Measurements from ENCODE around the gene WIZ. TPM values are rescaled to one million over a fixed set of nuclear protein-coding genes. Genes with fewer than 3 reads are reported as not detected.
A peak's percentile ranks its signal among the peaks of the same experiment; 100 is the strongest.

Gene WIZ
- total and polyA plus RNA-seq, 2 of the 8 experiments (the other 6 are each of a cell fraction or from before 2014, with no cell fraction given) = 12.5 to 33.2 TPM

GRCh38 chr19:15448778-15449619 lies 757 bp downstream of the WIZ start:
- Histone ChIP-seq H2AFZ (ENCODE audit: low read length) (peak overlapping the region; percentile 60; the same call in 1 of the 2 replicates), H4K91ac (replicated peaks; ENCODE audit: insufficient read length, low read length) (no peak overlapping the region), H3K79me1 (ENCODE audit: low read depth, low read length) (no peaks in the 10 kb centered on the region), H3K4me1 (replicated peaks in 1 of 4; ENCODE audit: control insufficient read depth in 3 of 4, insufficient read depth in 4 of 4, low read length in 3 of 4) (peaks cover 0 to 14% (median 5%) of the 10 kb centered on the region in 4 experiments; a peak in 6 of 7 replicates), H3K27me3 (replicated peaks in 1 of 4; ENCODE audit: control insufficient read depth in 3 of 4, extremely low read depth in 1 of 4, insufficient read depth in 3 of 4, low read length in 3 of 4) (peaks cover 2 to 13% (median 11%) of the 10 kb centered on the region in 4 experiments; a peak in 6 of 7 replicates), H3K4me3 (ENCODE audit: extremely low read depth in 1 of 4, insufficient read depth in 2 of 4, low read depth in 3 of 4, low read length in 4 of 4) (peak overlapping the region; percentile 43 to 93 (median 50)), H3K23ac (ENCODE audit: insufficient read length) (no peak overlapping the region), H3K79me2 (ENCODE audit: control insufficient read depth in 1 of 2, insufficient read depth in 2 of 2, low read length in 2 of 2) (no peaks in the 10 kb centered on the region), H2BK5ac (ENCODE audit: low read depth, low read length) (no peak overlapping the region; the same call in 1 of the 2 replicates), H2BK20ac (ENCODE audit: low read length) (no peak overlapping the region), H2BK12ac (ENCODE audit: low read depth, low read length) (0 out of 2 replicates have a peak overlapping the region, but pooled peaks have one; percentile 75), H4K20me1 (replicated peaks in 1 of 2; ENCODE audit: control insufficient read depth in 1 of 2, insufficient read depth in 2 of 2, low read length in 2 of 2) (peaks cover 0 to 1% of the 10 kb centered on the region in 2 experiments), H3K9ac (replicated peaks in 1 of 4; ENCODE audit: extremely low read depth in 1 of 4, low read depth in 3 of 4, low read length in 3 of 4) (peak overlapping the region in 1 of 4 experiments; percentile 27; a peak in 1 of 7 replicates), H3K9me3 (ENCODE audit: insufficient read depth in 2 of 2, low read depth in 1 of 2, low read length in 1 of 2) (no peaks in the 10 kb centered on the region), H3K18ac (ENCODE audit: extremely low read depth, low read length) (peak overlapping the region; percentile 62), H2BK15ac (ENCODE audit: low read length) (peak overlapping the region; percentile 92; the same call in 1 of the 2 replicates), H3K36me3 (ENCODE audit: control insufficient read depth in 2 of 4, insufficient read depth in 4 of 4, low read length in 3 of 4) (no peaks in the 10 kb centered on the region), H4K8ac (ENCODE audit: extremely low read depth, insufficient read depth, low read length) (no peak overlapping the region; the same call in none of the 2 replicates), H2AK5ac (ENCODE audit: low read depth, low read length) (0 out of 2 replicates have a peak overlapping the region, but pooled peaks have one; percentile 39), H3K4ac (replicated peaks; ENCODE audit: insufficient read length, low read depth, low read length) (no peak overlapping the region), H3K4me2 (ENCODE audit: insufficient read depth in 1 of 2, low read depth in 2 of 2, low read length in 2 of 2) (peak overlapping the region; percentile 78 to 88), H4K5ac (ENCODE audit: insufficient read length, low read depth, low read length) (no peak overlapping the region), H2BK120ac (replicated peaks; ENCODE audit: low read depth, low read length) (no peak overlapping the region), H3K27ac (ENCODE audit: low read depth, low read length) (no peak overlapping the region), H3K56ac (replicated peaks; ENCODE audit: insufficient read length, low read depth, low read length) (peak overlapping the region; percentile 73), H3K14ac (ENCODE audit: insufficient read length) (no peak overlapping the region), H3K23me2 (ENCODE audit: low read depth, low read length) (peaks cover 22% of the 10 kb centered on the region; the same call in 1 of the 2 replicates)
- DNase-seq (ENCODE audit: low read depth in 1 of 2, low spot score in 2 of 2) (peak in 1 of 2 experiments; percentile 67), FAIRE-seq (no peak)
- POLR2A ChIA-PET (ENCODE audit: partially characterized antibody) = interaction anchor here (1.1 to 2.6 kb wide), 7 partner anchors 12 to 73 kb away, joined by 3 to 15 read pairs (median 5); partner anchors contain the start of genes AKAP8 and AKAP8L
- 5% methylated on average over 18 of the region's 43 CpGs; no CpG with 5 or more reads in 1 of the 2 experiments for WGBS, 2 experiments (ENCODE audit: extremely low coverage in 1 of 2, insufficient coverage in 1 of 2, insufficient read length in 1 of 2, insufficient replicate concordance in 2 of 2, low coverage in 1 of 2, low lambda C conversion rate in 2 of 2, missing lambda C conversion rate in 1 of 2)
- CTCF ChIA-PET (ENCODE audit: partially characterized antibody) = interaction anchor here (1.3 to 1.8 kb wide), 3 partner anchors 10 to 295 kb away, joined by 3 to 8 read pairs (median 7); partner anchors contain the start of gene AKAP8L
- TF ChIP-seq TCF12 (IDR thresholded peaks at IDR 0.05; ENCODE audit: low read depth, low read length) = no peak
- no peak for TF ChIP-seq TAF7 (optimal IDR thresholded peaks at IDR 0.05; ENCODE audit: borderline replicate concordance, low read depth, low read length)
- TF ChIP-seq SUZ12 (IDR thresholded peaks at IDR 0.05; ENCODE audit: low read length) = no peak
- no peak for TF ChIP-seq NANOG (IDR thresholded peaks at IDR 0.05; ENCODE audit: insufficient read depth, low read depth, low read length, poor library complexity, severe bottlenecking)
- peak; percentile 75 for TF ChIP-seq SP1 (IDR thresholded peaks at IDR 0.05; ENCODE audit: low read depth, low read length)
- no peak for TF ChIP-seq RAD21 (IDR thresholded peaks at IDR 0.05 in 1 of 2, conservative IDR thresholded peaks at IDR 0.05 in 1 of 2; ENCODE audit: low read depth in 2 of 2, low read length in 2 of 2)
- no peak for TF ChIP-seq E2F6 (IDR thresholded peaks at IDR 0.05)
- TF ChIP-seq KDM4A (IDR thresholded peaks at IDR 0.05; ENCODE audit: low read depth, low read length, severe bottlenecking) = peak; percentile 48
- no peak for TF ChIP-seq GABPA (IDR thresholded peaks at IDR 0.05; ENCODE audit: borderline replicate concordance, insufficient read depth, low read length)

Data from H1 (cell line).